Measurements from ENCODE around the gene KCNJ15. TPM values are rescaled to one million over a fixed set of nuclear protein-coding genes. Genes with fewer than 3 reads are reported as not detected.

KCNJ15 gene
- total and polyA plus RNA-seq, 2 of the 8 experiments (the other 6 are each of a cell fraction or from before 2014, with no cell fraction given): under 0.01 TPM; not detected in 1

DNA sequence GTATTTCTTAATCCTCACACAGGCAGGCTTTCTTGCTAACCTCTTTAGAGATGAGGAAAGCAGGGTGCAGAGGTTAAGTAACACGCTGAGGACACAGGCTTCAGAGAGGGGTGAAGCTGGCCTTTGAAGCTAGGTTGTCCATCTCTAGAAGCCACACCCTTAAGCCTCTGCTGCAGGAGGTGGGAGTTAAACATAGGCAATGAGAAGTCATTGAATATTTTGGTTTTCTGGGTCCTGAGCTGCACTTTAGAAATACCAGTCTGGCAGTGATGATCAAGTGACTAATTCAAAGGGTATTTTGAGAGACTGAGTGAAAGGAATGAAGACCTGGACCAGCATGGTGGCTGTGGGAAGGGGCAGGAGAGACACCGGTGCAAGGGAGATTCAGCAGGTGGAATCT lies 9.9 kb downstream of the KCNJ15 start:
- no peak overlapping the region for H3K14ac ChIP-seq (ENCODE audit: insufficient read length)
- no peak overlapping the region for H4K8ac ChIP-seq (ENCODE audit: extremely low read depth, insufficient read depth, low read length)
- H3K27ac ChIP-seq (ENCODE audit: low read depth, low read length): no peak overlapping the region
- no peak overlapping the region for H2BK12ac ChIP-seq (ENCODE audit: low read depth, low read length)
- H4K91ac ChIP-seq (replicated peaks; ENCODE audit: insufficient read length, low read length): no peak overlapping the region
- WGBS, 2 experiments (ENCODE audit: extremely low coverage in 1 of 2, insufficient coverage in 1 of 2, insufficient read length in 1 of 2, insufficient replicate concordance in 2 of 2, low coverage in 1 of 2, low lambda C conversion rate in 2 of 2, missing lambda C conversion rate in 1 of 2): 88% methylated on average over 2 of the region's 2 CpGs; no CpG with 5 or more reads in 1 of the 2 experiments
- H4K5ac ChIP-seq (ENCODE audit: insufficient read length, low read depth, low read length): no peak overlapping the region
- H3K56ac ChIP-seq (replicated peaks; ENCODE audit: insufficient read length, low read depth, low read length): no peak overlapping the region
- no peaks in the 10 kb centered on the region for H4K20me1 ChIP-seq (replicated peaks in 1 of 2; ENCODE audit: control insufficient read depth in 1 of 2, insufficient read depth in 2 of 2, low read length in 2 of 2)
- H2AFZ ChIP-seq (ENCODE audit: low read length): no peak overlapping the region
- ChIA-PET POLR2A (ENCODE audit: partially characterized antibody) (no interaction called here), CTCF (ENCODE audit: partially characterized antibody) (no interaction called here)
- no peak overlapping the region for H3K4me2 ChIP-seq (ENCODE audit: insufficient read depth in 1 of 2, low read depth in 2 of 2, low read length in 2 of 2)
- H2BK20ac ChIP-seq (ENCODE audit: low read length): no peak overlapping the region
- H3K23me2 ChIP-seq (ENCODE audit: low read depth, low read length): no peaks in the 10 kb centered on the region
- no peaks in the 10 kb centered on the region for H3K27me3 ChIP-seq (replicated peaks in 1 of 4; ENCODE audit: control insufficient read depth in 3 of 4, extremely low read depth in 1 of 4, insufficient read depth in 3 of 4, low read length in 3 of 4)
- H2AK5ac ChIP-seq (ENCODE audit: low read depth, low read length): no peak overlapping the region
- no peaks in the 10 kb centered on the region for H3K79me2 ChIP-seq (ENCODE audit: control insufficient read depth in 1 of 2, insufficient read depth in 2 of 2, low read length in 2 of 2)
- no peaks in the 10 kb centered on the region for H3K9me3 ChIP-seq (ENCODE audit: insufficient read depth in 2 of 2, low read depth in 1 of 2, low read length in 1 of 2)
- H3K23ac ChIP-seq (ENCODE audit: insufficient read length): no peak overlapping the region
- no peak overlapping the region for H3K4me3 ChIP-seq (ENCODE audit: extremely low read depth in 1 of 4, insufficient read depth in 2 of 4, low read depth in 3 of 4, low read length in 4 of 4)
- H3K79me1 ChIP-seq (ENCODE audit: low read depth, low read length): no peaks in the 10 kb centered on the region
- no peak overlapping the region for H3K4ac ChIP-seq (replicated peaks; ENCODE audit: insufficient read length, low read depth, low read length)
- no peak overlapping the region for H3K18ac ChIP-seq (ENCODE audit: extremely low read depth, low read length)
- peaks cover 0 to 3% (median 0%) of the 10 kb centered on the region in 4 experiments; a peak in 1 of 7 replicates for H3K4me1 ChIP-seq (replicated peaks in 1 of 4; ENCODE audit: control insufficient read depth in 3 of 4, insufficient read depth in 4 of 4, low read length in 3 of 4)
- no peak overlapping the region for H3K9ac ChIP-seq (replicated peaks in 1 of 4; ENCODE audit: extremely low read depth in 1 of 4, low read depth in 3 of 4, low read length in 3 of 4)
- H3K36me3 ChIP-seq (ENCODE audit: control insufficient read depth in 2 of 4, insufficient read depth in 4 of 4, low read length in 3 of 4): no peaks in the 10 kb centered on the region
- H2BK15ac ChIP-seq (ENCODE audit: low read length): no peak overlapping the region
- DNase-seq (ENCODE audit: low read depth in 1 of 2, low spot score in 2 of 2) (no peak), FAIRE-seq (no peak)
- no peak overlapping the region for H2BK120ac ChIP-seq (replicated peaks; ENCODE audit: low read depth, low read length)
- H2BK5ac ChIP-seq (ENCODE audit: low read depth, low read length): no peak overlapping the region
- TF ChIP-seq SIX5 (IDR thresholded peaks at IDR 0.05; ENCODE audit: low read depth, low read length): no peak
- TF ChIP-seq, protein P1, sequence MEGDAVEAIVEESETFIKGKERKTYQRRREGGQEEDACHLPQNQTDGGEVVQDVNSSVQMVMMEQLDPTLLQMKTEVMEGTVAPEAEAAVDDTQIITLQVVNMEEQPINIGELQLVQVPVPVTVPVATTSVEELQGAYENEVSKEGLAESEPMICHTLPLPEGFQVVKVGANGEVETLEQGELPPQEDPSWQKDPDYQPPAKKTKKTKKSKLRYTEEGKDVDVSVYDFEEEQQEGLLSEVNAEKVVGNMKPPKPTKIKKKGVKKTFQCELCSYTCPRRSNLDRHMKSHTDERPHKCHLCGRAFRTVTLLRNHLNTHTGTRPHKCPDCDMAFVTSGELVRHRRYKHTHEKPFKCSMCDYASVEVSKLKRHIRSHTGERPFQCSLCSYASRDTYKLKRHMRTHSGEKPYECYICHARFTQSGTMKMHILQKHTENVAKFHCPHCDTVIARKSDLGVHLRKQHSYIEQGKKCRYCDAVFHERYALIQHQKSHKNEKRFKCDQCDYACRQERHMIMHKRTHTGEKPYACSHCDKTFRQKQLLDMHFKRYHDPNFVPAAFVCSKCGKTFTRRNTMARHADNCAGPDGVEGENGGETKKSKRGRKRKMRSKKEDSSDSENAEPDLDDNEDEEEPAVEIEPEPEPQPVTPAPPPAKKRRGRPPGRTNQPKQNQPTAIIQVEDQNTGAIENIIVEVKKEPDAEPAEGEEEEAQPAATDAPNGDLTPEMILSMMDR (IDR thresholded peaks at IDR 0.05; ENCODE audit: control extremely low read depth in 1 of 3, insufficient read depth in 1 of 3, low read depth in 1 of 3, low read length in 3 of 3): no peak
- TF ChIP-seq CEBPB (IDR thresholded peaks at IDR 0.05; ENCODE audit: low read depth, low read length): no peak
- no peak for TF ChIP-seq POLR2A (IDR thresholded peaks at IDR 0.05; ENCODE audit: control extremely low read depth in 1 of 2, low read depth in 2 of 2, low read length in 2 of 2)
- TF ChIP-seq BACH1 (IDR thresholded peaks at IDR 0.05; ENCODE audit: low read length): no peak
- no peak for TF ChIP-seq SAP30 (IDR thresholded peaks at IDR 0.05; ENCODE audit: insufficient read depth, insufficient replicate concordance, low read length)
- TF ChIP-seq, protein P2, sequence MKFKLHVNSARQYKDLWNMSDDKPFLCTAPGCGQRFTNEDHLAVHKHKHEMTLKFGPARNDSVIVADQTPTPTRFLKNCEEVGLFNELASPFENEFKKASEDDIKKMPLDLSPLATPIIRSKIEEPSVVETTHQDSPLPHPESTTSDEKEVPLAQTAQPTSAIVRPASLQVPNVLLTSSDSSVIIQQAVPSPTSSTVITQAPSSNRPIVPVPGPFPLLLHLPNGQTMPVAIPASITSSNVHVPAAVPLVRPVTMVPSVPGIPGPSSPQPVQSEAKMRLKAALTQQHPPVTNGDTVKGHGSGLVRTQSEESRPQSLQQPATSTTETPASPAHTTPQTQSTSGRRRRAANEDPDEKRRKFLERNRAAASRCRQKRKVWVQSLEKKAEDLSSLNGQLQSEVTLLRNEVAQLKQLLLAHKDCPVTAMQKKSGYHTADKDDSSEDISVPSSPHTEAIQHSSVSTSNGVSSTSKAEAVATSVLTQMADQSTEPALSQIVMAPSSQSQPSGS (IDR thresholded peaks at IDR 0.05; ENCODE audit: low read length): no peak
- TF ChIP-seq NANOG (IDR thresholded peaks at IDR 0.05; ENCODE audit: insufficient read depth, low read depth, low read length, poor library complexity, severe bottlenecking): no peak
- TF ChIP-seq CREB1 (IDR thresholded peaks at IDR 0.05): no peak
- no peak for TF ChIP-seq NRF1 (IDR thresholded peaks at IDR 0.05; ENCODE audit: low read depth, low read length)
- TF ChIP-seq CHD2 (IDR thresholded peaks at IDR 0.05; ENCODE audit: low read length): no peak
- no peak for TF ChIP-seq TAF1 (IDR thresholded peaks at IDR 0.05; ENCODE audit: low read depth, low read length)

All from H1 (cell line).